ENCODE results near the gene PNPLA8.
"Not testable (repeated sequence)": the region's sequence is repeated elsewhere in the genome, so short reads cannot be mapped to it uniquely, and the experiment has no call there.

The PNPLA8 gene

DNA sequence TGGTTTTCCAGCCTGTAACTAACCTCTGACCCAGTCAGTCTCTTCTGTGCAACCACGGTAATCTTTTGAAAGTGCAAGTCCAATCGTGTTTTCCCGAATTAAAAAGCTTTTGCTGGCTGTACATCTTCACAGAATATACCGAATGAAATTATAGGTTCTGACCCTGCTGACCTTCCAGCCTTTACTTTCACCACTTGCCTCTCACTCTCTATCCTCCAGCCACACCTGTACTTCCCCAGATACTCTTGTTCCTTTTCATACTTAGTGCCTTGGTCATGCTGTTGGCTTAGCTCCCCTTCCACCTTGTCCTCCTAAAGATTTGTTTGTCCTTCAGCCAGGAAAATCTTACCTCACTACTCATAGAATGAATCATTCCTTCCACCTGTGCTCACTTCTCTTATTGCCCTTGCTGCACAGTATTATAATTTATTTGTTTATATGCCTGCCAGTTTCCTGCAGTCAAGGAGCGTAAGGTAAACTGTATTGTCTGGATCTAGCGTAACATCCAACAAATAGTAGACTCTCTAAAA, 2.3 kb upstream of the PNPLA8 start:
- DNase-seq (ENCODE audit: low read depth): no peak

DNA sequence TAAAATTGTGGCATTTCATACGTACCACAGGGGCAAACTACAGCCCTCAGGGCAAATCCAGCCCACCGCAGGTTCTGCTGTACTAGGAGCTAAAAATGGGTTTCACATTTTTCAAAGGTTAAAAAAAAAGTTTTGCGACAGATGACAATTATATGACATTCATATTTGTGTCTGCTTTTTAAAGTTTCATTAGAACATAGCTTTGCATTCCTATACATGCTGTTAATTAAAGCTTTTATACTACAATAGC, 758 bp upstream of the PNPLA8 start:
- no peak for DNase-seq (ENCODE audit: low read depth)

DNA sequence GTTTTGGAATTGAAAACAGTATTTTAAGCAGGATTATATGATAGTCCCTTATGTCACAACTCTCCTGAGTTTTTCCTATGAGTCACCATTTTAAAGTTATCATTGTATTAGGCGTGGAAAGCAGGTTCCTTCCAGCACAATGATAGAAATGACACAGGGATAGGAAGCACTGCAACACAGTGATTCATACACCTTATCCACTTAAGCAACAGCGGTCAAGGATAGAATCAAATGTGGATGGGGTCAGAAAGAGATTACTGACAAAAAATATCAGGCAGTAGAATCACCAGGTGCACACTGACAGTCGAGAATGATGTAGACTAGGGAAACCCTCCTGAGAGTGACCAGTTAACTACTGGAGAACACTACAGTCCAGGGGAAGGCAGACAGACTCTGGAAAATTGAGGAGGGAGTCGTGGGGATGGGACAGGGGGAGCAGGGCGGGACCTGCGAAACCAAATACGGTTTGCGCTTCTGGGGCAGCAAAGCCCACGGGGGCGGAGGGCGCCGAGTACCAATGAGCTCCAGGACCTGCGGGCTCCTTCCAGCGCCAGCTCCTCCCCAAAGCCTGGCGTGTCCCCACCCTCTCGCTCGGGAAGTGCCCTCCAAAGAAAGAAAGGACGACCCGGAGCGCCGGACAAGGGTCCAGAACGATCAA, 479 bp downstream of the PNPLA8 start:
- DNase-seq (ENCODE audit: low read depth): no peak

DNA sequence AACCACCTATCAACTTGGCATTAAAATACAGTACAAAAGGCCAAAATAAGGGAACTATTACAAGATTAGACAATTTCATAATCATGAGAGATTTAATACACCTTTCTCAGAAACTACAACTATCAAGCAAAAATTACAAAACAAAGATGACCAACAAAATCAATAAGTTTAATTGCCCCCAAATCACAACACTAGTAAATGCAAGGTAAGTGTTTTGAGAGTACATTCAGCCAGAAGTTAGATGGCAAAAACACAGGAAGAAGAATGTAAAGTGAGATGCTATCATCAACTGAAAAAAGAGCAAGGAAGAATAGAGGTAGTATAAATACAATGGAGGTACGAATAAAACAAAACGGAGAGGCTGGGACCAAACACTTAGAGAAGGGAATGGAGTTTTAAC, 3.2 kb downstream of the PNPLA8 start:
- DNase-seq (ENCODE audit: low read depth): no peak

DNA sequence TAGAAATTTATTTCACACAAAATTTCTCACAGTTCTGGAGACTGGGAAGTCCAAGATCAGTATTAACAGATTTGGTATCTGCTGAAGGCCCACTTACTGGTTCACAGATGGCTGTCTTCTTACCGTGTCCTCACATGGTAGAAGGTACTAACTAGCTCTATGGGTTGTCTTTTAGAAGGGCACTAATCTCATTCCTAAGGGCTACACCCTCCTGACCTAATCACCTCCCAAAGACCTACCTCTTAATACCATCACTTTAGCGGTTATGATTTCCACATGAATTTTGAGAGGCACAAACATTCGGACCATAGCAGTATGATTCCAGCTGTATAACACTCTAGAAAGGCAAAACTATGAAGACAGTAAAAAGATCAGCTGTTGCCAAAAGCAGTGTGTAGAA, 8.0 kb downstream of the PNPLA8 start:
- no peak for DNase-seq (ENCODE audit: low read depth)

DNA sequence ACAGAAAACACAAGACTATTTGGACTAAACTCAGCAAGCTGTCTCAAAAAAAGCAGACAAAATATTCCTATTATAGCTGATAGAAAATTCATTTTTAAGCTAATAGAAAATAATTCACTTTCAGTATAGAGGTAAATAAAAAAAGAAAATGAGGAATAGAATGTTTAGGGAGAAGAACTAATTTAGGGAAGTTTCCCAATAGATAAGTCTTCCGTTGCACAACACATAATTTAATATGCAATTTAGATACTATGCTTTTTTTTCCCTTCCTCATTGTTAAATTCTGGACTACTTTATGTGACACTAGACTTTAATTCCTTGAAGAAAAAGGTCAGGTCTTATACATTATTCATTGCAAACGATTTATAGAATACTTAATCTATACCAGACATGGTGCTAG, 10.3 kb downstream of the PNPLA8 start:
- DNase-seq (ENCODE audit: low read depth): no peak

DNA sequence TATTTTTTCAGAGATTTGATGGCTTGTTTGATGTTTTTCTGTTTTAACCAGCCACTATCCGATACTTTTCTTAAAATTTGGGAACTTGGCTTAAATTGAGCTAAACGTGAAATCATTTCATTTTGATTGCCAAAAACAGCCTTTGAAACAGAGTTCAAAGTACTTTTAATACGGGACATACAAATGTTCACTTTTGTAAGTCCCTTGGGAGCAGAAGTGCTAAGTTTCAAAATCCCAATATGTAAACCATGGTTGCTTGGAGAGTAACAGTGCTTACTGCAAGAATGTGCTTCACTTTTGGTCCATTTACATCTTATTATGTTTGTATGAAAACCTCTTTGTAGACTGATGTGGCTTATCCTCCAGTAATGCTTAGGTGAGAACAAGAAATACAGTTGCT, 10.9 kb downstream of the PNPLA8 start:
- no peak for DNase-seq (ENCODE audit: low read depth)

DNA sequence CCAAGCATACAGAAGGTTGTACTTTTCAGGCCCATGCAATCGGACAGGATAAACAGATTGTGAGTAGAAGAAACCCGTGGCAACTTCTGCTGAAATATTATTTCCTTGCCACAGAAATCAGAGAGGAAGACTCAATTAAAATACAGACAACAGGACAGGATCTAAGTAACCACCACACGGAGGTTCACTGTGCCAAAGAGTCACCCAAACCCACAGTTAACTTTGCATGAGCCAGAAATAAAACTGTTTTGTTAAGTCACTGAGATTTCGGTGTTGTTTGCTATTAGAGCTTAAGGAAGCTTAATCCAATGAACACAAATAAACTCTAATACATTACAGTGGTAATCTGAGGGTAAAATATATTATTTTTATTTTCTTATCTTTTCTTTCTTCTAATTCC, 14.0 kb downstream of the PNPLA8 start:
- DNase-seq (ENCODE audit: low read depth): no peak

DNA sequence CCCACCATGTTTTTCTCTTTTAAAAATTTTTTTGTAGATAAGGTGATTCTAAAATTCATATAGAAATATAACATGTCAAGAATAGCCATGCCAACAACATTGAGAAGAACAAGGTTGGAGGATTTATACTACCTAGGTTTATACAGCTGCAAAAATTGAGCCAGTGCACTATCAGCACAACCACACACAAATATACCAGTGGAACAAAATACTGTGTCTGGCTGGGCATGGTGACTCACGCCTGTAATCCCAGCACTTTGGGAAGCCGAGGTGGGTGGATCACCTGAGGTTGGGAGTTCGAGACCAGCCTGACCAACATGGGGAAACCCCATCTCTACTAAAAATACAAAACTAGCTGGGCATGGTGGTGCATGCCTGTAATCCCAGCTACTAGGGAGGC, 21.4 kb downstream of the PNPLA8 start:
- DNase-seq (ENCODE audit: low read depth): not testable (repeated sequence)

DNA sequence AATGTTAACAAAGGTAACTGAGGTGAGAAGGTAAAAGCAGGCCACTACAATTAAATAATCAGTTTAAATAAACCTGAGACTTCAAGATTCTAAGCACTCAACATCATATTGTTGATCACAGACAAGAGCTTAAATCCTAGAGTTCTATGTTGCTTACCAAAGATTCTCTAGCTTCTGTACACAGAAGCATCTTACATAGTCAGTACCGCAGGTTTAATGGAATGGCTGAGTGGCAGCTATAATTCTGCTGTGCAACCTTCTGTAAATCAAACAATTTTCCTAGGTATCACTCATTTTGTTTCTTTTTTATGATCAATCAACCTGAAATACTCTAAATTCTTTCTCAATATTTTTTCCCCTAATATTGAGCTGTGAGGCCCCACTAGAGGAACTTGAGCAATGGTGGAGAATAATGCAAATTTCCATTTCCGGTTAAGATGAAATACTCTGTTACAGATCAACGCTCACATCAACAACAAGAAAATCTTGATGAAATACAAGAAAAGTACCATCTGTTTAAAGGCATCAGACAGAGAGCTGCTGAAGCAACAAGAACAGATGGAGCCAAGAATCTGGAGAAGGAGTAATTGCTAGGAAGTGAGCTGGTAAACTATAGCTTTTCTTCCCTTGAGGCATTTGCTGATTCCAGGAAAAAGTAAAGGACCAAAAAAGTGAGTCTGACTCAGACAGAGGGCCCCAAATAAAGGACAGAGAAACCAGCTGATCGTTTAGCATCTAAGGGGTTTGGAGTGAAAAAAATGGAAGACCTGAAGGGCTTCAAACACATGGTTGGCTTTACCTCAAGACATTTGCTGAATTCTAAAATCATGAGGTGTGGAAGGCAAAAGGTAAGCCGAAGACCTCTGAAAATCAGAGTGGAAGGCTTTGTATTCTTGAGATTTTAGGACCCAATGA, 22.6 kb downstream of the PNPLA8 start:
- DNase-seq (ENCODE audit: low read depth): no peak

DNA sequence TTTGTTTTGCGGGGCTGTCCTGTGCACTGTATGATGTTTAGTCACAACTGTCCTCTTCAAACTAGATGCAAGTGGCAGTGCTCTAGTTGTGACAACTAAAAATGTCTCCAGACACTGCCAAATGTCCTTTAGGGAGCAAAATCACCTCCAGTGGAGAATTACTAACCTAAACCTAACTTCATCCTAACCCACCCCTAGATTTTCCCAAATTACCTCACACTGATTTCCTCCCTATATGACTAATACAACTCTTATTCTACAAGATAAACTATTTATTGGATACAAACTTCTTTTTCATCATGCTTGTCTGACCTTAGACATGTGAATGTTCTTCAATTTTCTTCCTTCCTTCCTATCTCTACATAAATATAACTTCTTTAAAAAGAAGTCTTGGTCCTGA, 26.4 kb downstream of the PNPLA8 start:
- no peak for DNase-seq (ENCODE audit: low read depth)

DNA sequence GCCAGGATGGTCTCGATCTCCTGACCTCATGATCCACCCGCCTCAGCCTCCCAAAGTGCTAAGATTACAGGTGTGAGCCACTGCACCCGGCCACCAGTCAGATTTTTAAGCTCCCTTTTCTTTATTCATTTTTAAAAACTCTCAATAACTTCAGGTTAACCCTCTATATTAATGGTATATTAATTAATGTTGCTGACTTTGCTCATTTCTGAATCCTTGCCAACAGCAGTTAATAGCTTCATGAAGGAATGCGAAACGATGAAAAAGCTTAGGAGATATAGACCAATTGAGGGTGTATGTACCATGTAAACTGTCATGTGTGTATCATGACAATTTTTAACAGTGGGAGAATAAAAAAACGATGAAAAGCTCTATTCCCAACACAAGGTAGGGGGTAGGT, 27.5 kb downstream of the PNPLA8 start:
- DNase-seq (ENCODE audit: low read depth): no peak

DNA sequence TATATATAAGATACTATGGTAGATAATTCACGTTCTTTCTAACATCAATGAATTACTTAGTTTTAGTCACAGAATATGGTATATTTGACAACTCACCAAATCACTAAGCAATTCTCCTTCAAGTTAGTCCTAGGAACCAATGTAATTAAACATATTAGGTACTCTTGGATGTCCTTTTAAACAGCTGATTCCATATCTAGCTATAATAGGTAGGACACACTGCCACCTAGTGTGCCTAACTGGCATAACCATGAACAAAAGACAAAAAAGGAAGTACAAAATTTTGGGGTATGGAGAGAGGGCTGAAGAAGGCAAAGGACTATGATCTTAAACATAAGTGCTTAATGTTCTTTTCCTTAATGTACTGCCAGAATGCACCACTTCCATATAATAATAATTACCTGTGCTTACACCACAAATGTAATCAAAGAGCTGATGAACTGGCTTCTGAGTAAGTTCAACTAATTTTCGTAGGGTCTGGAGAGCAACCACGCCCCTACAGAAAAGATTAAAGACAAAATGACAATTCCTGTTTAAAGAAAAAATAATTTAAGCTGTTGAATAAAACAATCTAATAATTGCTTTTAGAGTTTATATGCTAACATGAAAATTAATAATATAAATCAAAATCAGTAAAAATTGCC, 28.7 kb downstream of the PNPLA8 start:
- peak; percentile 21 for DNase-seq (ENCODE audit: low read depth)

DNA sequence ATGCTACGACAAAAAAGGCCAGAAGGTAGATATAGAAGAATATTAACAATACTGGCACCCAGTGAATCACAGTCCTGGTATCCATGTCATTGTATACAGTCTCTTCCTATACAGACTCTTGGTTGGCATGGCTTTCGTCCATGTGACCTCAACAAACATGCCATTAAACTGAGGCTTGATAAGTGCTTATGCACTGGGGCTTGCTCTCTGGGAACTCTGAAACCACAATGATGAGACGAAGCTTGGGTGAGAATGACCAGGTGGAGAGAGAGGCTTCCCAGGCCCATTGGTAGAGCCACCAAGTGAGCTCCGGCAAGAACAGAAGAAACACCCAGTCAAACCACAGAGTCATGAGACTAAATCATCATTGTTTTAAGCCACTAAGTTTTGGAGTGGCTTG, 33.2 kb downstream of the PNPLA8 start:
- no peak for DNase-seq (ENCODE audit: low read depth)

DNA sequence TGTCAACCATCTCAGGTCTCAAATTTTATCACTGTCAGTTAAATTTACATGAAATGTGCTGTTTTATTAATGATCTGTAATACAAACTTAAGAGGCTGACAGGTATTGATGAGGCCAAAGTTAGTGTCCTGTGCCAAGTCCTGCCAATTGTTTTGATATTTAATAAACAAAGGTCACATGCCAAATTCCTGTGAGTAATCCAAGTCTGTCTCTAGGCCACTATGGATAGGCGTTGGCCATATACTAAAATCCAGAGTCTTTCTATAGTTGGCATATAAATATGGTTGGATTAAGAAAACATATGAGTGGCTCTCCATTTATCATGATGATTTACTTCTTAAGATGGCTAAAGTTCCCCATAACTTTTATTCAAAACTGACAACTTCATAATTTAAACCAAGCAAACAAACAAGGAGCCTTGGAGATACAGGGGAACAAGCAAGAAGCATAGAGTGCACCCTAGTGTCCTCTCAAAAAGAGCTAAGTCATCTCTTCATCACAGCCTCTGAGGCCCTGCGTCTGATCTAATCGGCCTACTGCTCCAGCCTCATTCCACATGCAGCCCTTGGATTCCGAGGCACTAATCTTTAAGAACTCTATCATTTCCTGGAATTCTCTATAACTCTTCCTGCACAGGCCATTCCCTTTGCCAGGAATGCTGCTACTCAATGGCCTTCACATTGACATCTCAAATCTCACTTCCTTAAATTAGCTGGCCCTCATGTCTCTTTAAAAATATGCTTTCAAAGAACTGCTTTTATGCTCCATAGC, 37.0 kb downstream of the PNPLA8 start:
- no peak for DNase-seq (ENCODE audit: low read depth)

DNA sequence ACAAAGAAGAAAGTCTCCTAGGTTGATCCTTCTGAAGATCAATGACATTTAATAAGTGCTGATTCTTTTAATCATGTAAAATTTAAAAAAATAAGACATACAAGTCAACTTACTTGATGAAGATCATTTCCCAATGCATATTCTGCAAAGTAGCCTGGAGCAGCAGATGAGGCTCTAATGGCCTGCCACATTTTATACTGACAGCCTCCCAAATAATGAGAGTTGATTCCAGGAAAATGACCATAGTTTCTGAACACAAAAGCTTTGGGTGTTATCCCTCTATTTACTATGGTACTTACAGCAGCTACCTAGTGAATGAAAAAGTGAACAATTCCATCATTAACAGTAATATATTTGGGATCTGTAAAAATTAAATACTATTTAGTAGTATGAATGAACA, 38.3 kb downstream of the PNPLA8 start:
- DNase-seq (ENCODE audit: low read depth): no peak

DNA sequence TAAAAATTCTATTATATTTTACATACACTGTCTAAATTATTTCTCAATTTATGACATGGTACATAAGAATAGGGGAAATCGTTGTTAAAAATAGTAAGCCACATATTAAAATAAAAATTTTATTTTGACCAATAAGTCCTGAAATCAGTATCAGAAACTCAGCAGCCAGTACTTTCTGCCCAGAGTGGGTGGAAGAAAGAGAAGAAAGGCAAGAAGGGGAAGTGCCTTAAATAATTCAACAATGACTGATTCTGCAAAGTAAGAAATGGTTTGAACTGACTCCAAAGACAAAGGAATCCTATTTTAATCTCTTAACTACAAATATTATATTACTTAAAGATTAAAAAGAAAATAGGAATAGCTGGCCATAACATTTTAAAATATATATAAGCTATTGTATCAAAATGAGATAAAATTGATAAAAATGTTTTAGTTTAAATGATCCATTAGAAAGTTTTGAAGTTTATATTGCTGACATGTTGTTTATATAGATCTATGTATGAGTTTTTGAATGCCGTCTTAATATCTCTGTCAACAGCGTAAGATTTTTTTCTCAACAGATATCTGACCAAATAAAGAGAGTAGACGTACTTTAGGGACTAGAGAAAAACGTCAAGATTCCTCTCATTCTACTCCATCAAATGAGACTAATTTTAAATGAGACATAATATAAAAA, 39.5 kb downstream of the PNPLA8 start:
- no peak for DNase-seq (ENCODE audit: low read depth)

DNA sequence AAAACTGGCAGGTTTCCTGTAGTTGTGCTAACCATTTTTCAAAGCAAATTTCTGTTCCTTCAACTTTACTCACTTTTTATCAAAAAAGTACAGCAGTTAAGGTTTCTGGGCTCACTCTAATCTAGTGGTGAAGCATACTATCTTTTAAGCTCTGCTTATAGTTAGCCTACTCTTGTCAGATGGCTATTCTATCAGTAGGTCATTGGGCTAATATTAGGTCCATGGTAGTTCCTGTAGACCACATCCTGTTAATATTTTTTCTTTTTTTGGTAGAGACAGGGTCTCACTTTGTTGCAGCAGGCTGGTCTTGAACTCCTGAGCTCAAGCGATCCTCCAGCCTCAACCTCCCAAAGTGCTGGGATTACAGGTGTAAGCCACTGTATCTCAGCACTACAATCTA, 41.8 kb downstream of the PNPLA8 start:
- no peak for DNase-seq (ENCODE audit: low read depth)

DNA sequence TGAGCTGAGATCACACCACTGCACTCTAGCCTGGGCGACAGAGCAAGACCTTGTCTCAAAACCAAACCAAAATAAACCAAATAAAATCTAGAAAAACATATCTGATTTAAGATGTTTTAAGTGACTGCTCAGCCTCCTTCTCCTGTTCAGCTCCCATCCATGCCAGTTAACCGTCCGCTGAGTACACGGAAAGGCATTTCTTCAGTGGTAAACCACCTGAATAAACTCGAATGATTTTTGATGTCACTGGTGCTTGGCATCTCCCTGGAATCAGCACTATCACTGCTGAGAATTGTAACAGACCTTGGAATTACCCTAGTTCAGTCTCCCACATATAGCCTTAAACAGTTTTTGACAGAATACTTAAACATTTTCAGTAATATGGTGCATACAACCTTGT, 45.6 kb downstream of the PNPLA8 start:
- DNase-seq (ENCODE audit: low read depth): no peak

DNA sequence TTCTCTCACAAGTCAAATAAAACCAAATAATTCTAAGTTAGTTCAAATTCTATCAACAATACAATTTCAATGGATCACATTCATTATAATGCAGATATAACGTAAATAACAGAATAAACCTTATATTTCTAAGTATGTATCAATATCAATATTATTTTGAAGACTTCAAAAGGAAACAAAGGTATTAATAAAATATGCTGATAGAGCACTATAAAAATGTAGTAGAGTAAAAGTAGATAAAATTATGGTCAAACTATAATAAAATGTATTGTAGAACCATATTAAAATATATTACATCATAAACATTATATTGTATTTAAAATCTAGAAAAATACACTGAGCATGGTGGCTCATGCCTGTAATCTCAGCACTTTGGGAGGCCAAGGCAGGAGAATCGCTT, 46.2 kb downstream of the PNPLA8 start:
- no peak for DNase-seq (ENCODE audit: low read depth)

DNA sequence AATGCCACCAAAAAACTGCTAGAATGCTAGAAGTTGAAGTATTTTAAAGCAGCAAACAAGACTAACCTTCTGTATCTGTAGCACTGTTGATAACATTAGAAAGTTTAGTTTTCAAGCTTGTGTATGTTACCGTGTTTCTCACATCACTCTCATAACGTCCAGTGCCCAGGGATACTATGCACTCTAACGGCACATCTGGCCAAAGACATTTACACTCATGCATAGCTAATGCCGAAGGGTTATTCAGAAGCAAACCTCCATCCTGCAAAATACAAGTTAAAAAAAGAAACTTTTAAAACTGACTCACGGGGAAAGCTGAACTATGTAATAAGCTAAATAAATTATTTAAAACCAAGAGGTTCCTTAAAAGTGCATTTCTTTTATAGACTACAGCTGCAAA, 46.8 kb downstream of the PNPLA8 start:
- DNase-seq (ENCODE audit: low read depth): no peak

DNA sequence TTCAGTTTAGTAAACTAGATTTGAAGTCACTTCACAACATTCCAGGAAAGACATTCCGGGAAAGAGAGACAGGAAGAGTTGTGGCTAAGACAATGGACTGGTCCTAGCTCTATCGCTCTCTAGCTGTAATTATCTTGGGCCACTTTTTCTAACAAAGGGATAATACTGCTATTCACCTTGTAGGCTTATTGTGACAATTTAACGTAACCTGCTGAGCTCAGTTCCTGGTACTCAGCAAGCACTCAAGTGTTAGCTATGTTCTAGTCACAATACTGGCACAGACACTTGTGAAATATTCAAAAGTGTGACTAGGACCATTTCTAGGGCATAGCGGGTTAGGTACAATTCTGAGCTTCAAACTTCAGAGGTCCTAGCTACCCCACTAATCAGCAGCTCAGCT, 57.7 kb downstream of the PNPLA8 start:
- no peak for DNase-seq (ENCODE audit: low read depth)
